H1 (cell line): Measurements from ENCODE around the gene TEX29. TPM values are rescaled to one million over a fixed set of nuclear protein-coding genes. Genes with fewer than 3 reads are reported as not detected.

Experiments used
- CHD2 ChIP-seq: IDR thresholded peaks from 2 replicates; pipeline ENCODE4 v1.6.1; 2012; ENCODE audit warnings: low read length, improper control_type of control experiment
- EZH2 ChIP-seq: fragments of 200-600 bp; sonication (generic); IDR thresholded peaks from 2 replicates; pipeline ENCODE4 v1.7.1; 2012; ENCODE audit warnings: low read depth, mild to moderate bottlenecking, moderate library complexity, low read length, inconsistent platforms; ENCODE audit not compliant: severe bottlenecking
- POU5F1 ChIP-seq: IDR thresholded peaks from 2 replicates; pipeline ENCODE4 v1.6.1; 2011; ENCODE audit warnings: low read depth, mild to moderate bottlenecking, low read length, moderate library complexity
- SP4 ChIP-seq: IDR thresholded peaks from 2 replicates; pipeline ENCODE4 v1.6.1; 2012; ENCODE audit warnings: low read length, inconsistent platforms
- polyA plus RNA-seq, 7 experiments: library from polyadenylated mRNA; depleted of rRNA in 3 of 7; stranded (reverse) in 5 of 7; unstranded in 2 of 7; fragments of >200 nt in 5 of 7; fragments of 200-250 nt in 2 of 7; gene quantifications; 1 replicate in 5 of 7; 2 replicates in 1 of 7; 4 replicates in 1 of 7; pipeline versions ENCODE4 v1.2.1 to v1.2.3, GENCODE V29; 2011 to 2013; ENCODE audit warnings: missing spikeins in 2 of 7, mixed read lengths in 2 of 7
- total RNA-seq: library from RNA; stranded (reverse); fragmentation: NEBNext Ultra II Directional; extraction: Animal tissue kit (Norgen Biotek cat#: 25700); gene quantifications from 2 replicates; pipeline ENCODE4 v1.2.1, GENCODE V29; 2021
- TF ChIP-seq, protein P1 (sequence below): fragments of 300-600 bp; sonication (generic); IDR thresholded peaks from 2 replicates; pipeline ENCODE4 v1.7.1; 2012; ENCODE audit warnings: low read length, moderate library complexity, mild to moderate bottlenecking, inconsistent platforms; ENCODE audit not compliant: insufficient replicate concordance

TEX29 gene
- total and polyA plus RNA-seq, 2 of the 8 experiments (the other 6 are each of a cell fraction or from before 2014, with no cell fraction given), result 0.08 TPM; not detected in 1

DNA sequence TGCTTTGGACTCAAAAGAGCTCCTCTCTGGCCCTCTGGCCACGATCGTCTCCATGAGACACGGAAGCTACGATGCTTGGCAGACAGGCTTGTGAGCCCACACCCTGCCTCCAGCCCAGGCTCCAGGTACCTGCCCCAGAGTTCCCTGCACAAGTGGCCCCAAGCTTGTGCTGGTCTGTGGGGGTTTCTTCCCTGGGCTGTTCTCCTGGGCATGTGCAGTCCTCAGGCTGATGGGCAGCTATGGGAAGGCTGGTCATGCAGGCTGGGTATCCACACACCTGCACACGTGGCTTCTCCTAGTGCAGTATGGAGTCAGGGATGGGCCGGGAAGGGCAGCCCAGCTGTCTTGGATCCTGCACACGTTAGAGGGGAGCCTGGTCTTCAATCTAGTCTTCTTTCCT lies 43.1 kb downstream of the TEX29 start (continued):
- TF ChIP-seq, protein P1, sequence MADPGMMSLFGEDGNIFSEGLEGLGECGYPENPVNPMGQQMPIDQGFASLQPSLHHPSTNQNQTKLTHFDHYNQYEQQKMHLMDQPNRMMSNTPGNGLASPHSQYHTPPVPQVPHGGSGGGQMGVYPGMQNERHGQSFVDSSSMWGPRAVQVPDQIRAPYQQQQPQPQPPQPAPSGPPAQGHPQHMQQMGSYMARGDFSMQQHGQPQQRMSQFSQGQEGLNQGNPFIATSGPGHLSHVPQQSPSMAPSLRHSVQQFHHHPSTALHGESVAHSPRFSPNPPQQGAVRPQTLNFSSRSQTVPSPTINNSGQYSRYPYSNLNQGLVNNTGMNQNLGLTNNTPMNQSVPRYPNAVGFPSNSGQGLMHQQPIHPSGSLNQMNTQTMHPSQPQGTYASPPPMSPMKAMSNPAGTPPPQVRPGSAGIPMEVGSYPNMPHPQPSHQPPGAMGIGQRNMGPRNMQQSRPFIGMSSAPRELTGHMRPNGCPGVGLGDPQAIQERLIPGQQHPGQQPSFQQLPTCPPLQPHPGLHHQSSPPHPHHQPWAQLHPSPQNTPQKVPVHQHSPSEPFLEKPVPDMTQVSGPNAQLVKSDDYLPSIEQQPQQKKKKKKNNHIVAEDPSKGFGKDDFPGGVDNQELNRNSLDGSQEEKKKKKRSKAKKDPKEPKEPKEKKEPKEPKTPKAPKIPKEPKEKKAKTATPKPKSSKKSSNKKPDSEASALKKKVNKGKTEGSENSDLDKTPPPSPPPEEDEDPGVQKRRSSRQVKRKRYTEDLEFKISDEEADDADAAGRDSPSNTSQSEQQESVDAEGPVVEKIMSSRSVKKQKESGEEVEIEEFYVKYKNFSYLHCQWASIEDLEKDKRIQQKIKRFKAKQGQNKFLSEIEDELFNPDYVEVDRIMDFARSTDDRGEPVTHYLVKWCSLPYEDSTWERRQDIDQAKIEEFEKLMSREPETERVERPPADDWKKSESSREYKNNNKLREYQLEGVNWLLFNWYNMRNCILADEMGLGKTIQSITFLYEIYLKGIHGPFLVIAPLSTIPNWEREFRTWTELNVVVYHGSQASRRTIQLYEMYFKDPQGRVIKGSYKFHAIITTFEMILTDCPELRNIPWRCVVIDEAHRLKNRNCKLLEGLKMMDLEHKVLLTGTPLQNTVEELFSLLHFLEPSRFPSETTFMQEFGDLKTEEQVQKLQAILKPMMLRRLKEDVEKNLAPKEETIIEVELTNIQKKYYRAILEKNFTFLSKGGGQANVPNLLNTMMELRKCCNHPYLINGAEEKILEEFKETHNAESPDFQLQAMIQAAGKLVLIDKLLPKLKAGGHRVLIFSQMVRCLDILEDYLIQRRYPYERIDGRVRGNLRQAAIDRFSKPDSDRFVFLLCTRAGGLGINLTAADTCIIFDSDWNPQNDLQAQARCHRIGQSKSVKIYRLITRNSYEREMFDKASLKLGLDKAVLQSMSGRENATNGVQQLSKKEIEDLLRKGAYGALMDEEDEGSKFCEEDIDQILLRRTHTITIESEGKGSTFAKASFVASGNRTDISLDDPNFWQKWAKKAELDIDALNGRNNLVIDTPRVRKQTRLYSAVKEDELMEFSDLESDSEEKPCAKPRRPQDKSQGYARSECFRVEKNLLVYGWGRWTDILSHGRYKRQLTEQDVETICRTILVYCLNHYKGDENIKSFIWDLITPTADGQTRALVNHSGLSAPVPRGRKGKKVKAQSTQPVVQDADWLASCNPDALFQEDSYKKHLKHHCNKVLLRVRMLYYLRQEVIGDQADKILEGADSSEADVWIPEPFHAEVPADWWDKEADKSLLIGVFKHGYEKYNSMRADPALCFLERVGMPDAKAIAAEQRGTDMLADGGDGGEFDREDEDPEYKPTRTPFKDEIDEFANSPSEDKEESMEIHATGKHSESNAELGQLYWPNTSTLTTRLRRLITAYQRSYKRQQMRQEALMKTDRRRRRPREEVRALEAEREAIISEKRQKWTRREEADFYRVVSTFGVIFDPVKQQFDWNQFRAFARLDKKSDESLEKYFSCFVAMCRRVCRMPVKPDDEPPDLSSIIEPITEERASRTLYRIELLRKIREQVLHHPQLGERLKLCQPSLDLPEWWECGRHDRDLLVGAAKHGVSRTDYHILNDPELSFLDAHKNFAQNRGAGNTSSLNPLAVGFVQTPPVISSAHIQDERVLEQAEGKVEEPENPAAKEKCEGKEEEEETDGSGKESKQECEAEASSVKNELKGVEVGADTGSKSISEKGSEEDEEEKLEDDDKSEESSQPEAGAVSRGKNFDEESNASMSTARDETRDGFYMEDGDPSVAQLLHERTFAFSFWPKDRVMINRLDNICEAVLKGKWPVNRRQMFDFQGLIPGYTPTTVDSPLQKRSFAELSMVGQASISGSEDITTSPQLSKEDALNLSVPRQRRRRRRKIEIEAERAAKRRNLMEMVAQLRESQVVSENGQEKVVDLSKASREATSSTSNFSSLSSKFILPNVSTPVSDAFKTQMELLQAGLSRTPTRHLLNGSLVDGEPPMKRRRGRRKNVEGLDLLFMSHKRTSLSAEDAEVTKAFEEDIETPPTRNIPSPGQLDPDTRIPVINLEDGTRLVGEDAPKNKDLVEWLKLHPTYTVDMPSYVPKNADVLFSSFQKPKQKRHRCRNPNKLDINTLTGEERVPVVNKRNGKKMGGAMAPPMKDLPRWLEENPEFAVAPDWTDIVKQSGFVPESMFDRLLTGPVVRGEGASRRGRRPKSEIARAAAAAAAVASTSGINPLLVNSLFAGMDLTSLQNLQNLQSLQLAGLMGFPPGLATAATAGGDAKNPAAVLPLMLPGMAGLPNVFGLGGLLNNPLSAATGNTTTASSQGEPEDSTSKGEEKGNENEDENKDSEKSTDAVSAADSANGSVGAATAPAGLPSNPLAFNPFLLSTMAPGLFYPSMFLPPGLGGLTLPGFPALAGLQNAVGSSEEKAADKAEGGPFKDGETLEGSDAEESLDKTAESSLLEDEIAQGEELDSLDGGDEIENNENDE, result no peak
- TF ChIP-seq POU5F1, result no peak
- no peak for TF ChIP-seq SP4
- no peak for TF ChIP-seq EZH2
- no peak for TF ChIP-seq CHD2
- TF ChIP-seq, all 59 proteins: peak for 0
